ENCODE results near the gene NUDT22.

DNA sequence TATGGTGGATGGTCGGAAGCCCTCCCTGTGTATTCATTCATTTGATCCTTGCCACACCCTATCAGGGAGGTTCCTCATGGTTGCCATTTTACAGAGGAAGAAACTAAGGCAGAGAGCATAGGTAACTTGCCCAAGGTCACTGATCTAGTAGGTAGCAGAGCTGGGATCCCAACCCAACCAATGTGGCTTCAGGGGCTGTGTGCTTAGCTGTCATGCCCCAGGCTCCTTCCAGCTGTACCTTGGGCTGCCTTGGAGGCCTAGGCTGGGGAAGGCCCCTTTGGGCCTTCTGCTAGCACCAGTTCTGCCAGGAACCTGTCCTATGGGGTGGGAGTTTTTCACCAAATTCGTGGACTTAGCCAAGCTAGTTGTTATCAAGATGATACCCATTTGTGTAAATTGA, 49.8 kb downstream of the NUDT22 start:
- TF ChIP-seq EP300 (IDR thresholded peaks at IDR 0.05) (no peak), POLR2A (IDR thresholded peaks at IDR 0.05) (no peak)
- TF ChIP-seq, protein P1, sequence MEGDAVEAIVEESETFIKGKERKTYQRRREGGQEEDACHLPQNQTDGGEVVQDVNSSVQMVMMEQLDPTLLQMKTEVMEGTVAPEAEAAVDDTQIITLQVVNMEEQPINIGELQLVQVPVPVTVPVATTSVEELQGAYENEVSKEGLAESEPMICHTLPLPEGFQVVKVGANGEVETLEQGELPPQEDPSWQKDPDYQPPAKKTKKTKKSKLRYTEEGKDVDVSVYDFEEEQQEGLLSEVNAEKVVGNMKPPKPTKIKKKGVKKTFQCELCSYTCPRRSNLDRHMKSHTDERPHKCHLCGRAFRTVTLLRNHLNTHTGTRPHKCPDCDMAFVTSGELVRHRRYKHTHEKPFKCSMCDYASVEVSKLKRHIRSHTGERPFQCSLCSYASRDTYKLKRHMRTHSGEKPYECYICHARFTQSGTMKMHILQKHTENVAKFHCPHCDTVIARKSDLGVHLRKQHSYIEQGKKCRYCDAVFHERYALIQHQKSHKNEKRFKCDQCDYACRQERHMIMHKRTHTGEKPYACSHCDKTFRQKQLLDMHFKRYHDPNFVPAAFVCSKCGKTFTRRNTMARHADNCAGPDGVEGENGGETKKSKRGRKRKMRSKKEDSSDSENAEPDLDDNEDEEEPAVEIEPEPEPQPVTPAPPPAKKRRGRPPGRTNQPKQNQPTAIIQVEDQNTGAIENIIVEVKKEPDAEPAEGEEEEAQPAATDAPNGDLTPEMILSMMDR (IDR thresholded peaks at IDR 0.05): no peak
